Measurements from ENCODE around the gene PPP1R37.

- no peak for TF ChIP-seq EZH2phosphoT487 (IDR thresholded peaks at IDR 0.05; ENCODE audit: borderline replicate concordance, low read length)
- TF ChIP-seq CTCF (conservative IDR thresholded peaks at IDR 0.05; ENCODE audit: low read depth, low read length): no peak
Observed at GRCh38 chr19:45094707-45095106, 1.7 kb downstream of the PPP1R37 start.

Measured in PC-3 (cell line).